ENCODE results near the gene ASXL1.
"Not testable (repeated sequence)": the region's sequence is repeated elsewhere in the genome, so short reads cannot be mapped to it uniquely, and the experiment has no call there.

Gene ASXL1

GRCh38 chr20:32395066-32395465 is 36.9 kb downstream of the ASXL1 start:
- peaks cover 11% of the 10 kb centered on the region for H3K36me3 ChIP-seq
- no peak overlapping the region for H3K4me3 ChIP-seq (ENCODE audit: low read depth, low read length)
- no peak overlapping the region for H3K27ac ChIP-seq
- no peaks in the 10 kb centered on the region for H3K9me3 ChIP-seq (ENCODE audit: severe bottlenecking)
- no peak for DNase-seq
- TF ChIP-seq CTCF (IDR thresholded peaks at IDR 0.05; ENCODE audit: low read depth, low read length), result no peak
- H3K27me3 ChIP-seq (ENCODE audit: insufficient read depth, low read depth, severe bottlenecking), result no peaks in the 10 kb centered on the region

GRCh38 chr20:32396646-32397160 is 38.6 kb downstream of the ASXL1 start:
- no peak for TF ChIP-seq CTCF (IDR thresholded peaks at IDR 0.05; ENCODE audit: low read depth, low read length)
- no peak overlapping the region for H3K27ac ChIP-seq
- H3K4me3 ChIP-seq (ENCODE audit: low read depth, low read length), result no peak overlapping the region
- no peaks in the 10 kb centered on the region for H3K9me3 ChIP-seq (ENCODE audit: severe bottlenecking)
- no peaks in the 10 kb centered on the region; the same call in 1 of the 2 replicates for H3K36me3 ChIP-seq
- no peaks in the 10 kb centered on the region for H3K27me3 ChIP-seq (ENCODE audit: insufficient read depth, low read depth, severe bottlenecking)
- no peak for DNase-seq

GRCh38 chr20:32397567-32398084 is 39.5 kb downstream of the ASXL1 start:
- Histone ChIP-seq H3K9me3 (ENCODE audit: severe bottlenecking) (no peaks in the 10 kb centered on the region), H3K4me3 (ENCODE audit: low read depth, low read length) (no peak overlapping the region), H3K36me3 (peaks cover 6% of the 10 kb centered on the region; the same call in 1 of the 2 replicates), H3K27me3 (ENCODE audit: insufficient read depth, low read depth, severe bottlenecking) (no peaks in the 10 kb centered on the region), H3K27ac (no peak overlapping the region)
- no peak for TF ChIP-seq CTCF (IDR thresholded peaks at IDR 0.05; ENCODE audit: low read depth, low read length)
- DNase-seq, result no peak

GRCh38 chr20:32400476-32400875 is 42.3 kb downstream of the ASXL1 start:
- no peak overlapping the region for H3K27ac ChIP-seq
- no peaks in the 10 kb centered on the region for H3K9me3 ChIP-seq (ENCODE audit: severe bottlenecking)
- no peaks in the 10 kb centered on the region for H3K27me3 ChIP-seq (ENCODE audit: insufficient read depth, low read depth, severe bottlenecking)
- TF ChIP-seq CTCF (IDR thresholded peaks at IDR 0.05; ENCODE audit: low read depth, low read length), result no peak
- peaks cover 6% of the 10 kb centered on the region; the same call in 1 of the 2 replicates for H3K36me3 ChIP-seq
- no peak overlapping the region for H3K4me3 ChIP-seq (ENCODE audit: low read depth, low read length)
- no peak for DNase-seq

GRCh38 chr20:32404017-32404416 is 45.9 kb downstream of the ASXL1 start:
- H3K4me3 ChIP-seq (ENCODE audit: low read depth, low read length), result no peak overlapping the region
- no peaks in the 10 kb centered on the region for H3K27me3 ChIP-seq (ENCODE audit: insufficient read depth, low read depth, severe bottlenecking)
- no peaks in the 10 kb centered on the region for H3K9me3 ChIP-seq (ENCODE audit: severe bottlenecking)
- TF ChIP-seq CTCF (IDR thresholded peaks at IDR 0.05; ENCODE audit: low read depth, low read length), result no peak
- H3K27ac ChIP-seq, result no peak overlapping the region
- no peak for DNase-seq
- H3K36me3 ChIP-seq, result peaks cover 8% of the 10 kb centered on the region

- Histone ChIP-seq H3K4me3 (ENCODE audit: low read depth, low read length) (no peak overlapping the region), H3K9me3 (ENCODE audit: severe bottlenecking) (no peaks in the 10 kb centered on the region), H3K27me3 (ENCODE audit: insufficient read depth, low read depth, severe bottlenecking) (no peaks in the 10 kb centered on the region), H3K27ac (no peak overlapping the region), H3K36me3 (peaks cover 15% of the 10 kb centered on the region)
- TF ChIP-seq CTCF (IDR thresholded peaks at IDR 0.05; ENCODE audit: low read depth, low read length), result no peak
- DNase-seq, result no peak
These were observed 48.6 kb downstream of the ASXL1 start for GRCh38 chr20:32406701-32407100.

- not testable (repeated sequence) for H3K27ac ChIP-seq; H3K27me3 ChIP-seq (ENCODE audit: insufficient read depth, low read depth, severe bottlenecking); H3K4me3 ChIP-seq (ENCODE audit: low read depth, low read length); H3K9me3 ChIP-seq (ENCODE audit: severe bottlenecking); H3K36me3 ChIP-seq; DNase-seq
These were observed 49.1 kb downstream of the ASXL1 start for GRCh38 chr20:32407131-32407750.

Measured in WERI-Rb-1 (cell line).